ENCODE measurements around the gene SRD5A1.
"Not testable (repeated sequence)": the region's sequence is repeated elsewhere in the genome, so short reads cannot be mapped to it uniquely, and the experiment has no call there.

Gene SRD5A1

DNA sequence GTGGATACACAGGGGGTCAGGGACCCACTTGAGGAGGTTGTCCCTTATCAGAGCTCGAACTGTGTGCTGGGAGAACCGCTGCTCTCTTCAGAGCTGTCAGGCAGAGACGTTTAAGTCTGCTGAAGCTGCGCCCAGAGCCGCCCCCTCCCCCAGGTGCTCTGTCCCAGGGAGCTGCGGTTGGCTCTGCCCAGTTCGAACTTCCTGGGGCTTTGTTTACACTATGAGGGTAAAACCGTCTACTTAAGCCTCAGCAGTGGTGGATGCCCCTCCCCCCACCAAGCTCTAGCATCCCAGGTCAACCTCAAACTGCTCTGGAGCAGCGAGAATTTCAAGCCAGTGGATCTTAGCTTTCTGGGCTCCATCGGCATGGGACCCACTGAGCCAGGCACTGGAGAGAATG lies 15.9 kb downstream of the SRD5A1 start:
- no peak for DNase-seq

- no peak for DNase-seq
Observed at GRCh38 chr5:6649681-6650080, 16.4 kb downstream of the SRD5A1 start.

GRCh38 chr5:6652025-6652424 lies 18.8 kb downstream of the SRD5A1 start:
- DNase-seq, result no peak

DNA sequence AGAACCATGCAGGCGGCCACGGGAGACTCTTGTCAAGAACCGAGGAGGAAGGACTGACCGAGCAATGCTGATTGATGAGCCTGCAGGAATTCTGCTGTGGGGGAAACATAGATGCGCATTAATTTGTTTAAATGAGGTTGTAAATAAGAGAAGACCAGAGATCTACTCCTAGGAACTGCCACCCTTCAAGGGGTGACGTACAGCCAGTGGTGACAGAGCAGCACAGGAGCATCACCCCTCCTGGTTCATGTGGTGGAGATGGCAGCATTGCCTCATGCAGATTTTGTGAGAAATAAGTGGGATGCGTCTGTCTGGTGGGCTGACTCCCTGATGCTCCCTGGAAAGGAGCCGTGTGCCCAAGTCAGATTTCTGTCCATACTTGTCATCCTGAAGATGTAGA lies 22.2 kb downstream of the SRD5A1 start:
- no peak for DNase-seq

DNA sequence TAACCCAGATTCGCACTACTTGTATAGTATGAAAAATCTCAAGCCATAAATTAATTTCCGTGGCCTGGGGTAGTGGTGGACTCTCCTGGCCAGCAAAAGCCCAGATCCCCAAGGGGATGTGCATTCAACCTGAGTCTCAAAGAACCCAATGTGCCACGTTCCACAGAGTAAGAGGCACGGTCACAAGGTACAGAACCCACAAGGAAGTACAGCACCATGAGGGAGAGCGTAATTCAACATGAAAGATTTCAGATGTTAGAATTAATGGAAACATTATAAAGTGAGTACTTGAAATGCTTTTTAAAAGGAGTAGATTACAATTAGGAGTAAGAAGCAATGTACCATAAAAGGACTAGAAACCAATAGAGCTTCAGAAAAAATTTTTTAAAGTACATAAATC lies 23.4 kb downstream of the SRD5A1 start:
- DNase-seq, result no peak

GRCh38 chr5:6659941-6660684 lies 26.9 kb downstream of the SRD5A1 start:
- no peak for DNase-seq

DNA sequence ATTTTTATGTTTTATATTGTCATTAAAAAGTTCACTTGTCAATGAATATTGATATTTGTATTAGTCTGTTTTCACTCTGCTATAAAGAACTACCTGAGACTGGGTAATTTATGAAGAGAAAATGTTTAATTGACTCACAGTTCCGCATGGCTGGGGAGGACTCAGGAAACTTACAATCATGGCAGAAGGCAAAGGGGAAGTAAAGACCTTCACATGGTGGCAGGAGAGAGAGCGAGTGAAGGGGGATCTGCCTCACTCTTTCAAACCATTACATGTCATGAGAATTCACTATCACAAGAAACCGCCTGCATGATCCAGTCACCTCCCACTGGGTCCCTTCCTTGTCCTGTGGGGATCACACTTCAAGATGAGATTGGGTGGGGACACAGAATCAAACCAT lies 27.4 kb downstream of the SRD5A1 start:
- DNase-seq, result no peak

GRCh38 chr5:6666762-6667161 lies 33.5 kb downstream of the SRD5A1 start:
- no peak for DNase-seq

DNA sequence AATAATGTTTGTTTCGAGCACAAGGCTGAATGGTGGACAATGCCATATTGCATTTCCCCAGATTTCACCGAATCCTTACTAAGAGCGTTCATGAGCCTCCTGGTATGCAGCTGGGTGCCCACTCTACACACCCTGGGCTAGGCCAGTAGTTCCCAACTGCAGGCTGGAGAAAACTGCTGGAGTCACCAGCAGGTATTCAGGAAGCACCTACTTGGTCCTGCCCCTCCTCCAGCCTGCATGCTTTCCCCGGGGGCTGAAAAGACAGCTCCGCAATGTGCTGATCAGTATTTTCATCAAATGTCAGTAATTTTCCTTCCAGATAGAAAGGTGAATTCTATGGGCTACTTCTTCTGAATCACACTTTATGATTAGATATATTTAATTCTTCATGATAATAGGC lies 34.4 kb downstream of the SRD5A1 start:
- DNase-seq, result no peak

- not testable (repeated sequence) for DNase-seq
Observed at GRCh38 chr5:6668717-6669116, 35.5 kb downstream of the SRD5A1 start.

DNA sequence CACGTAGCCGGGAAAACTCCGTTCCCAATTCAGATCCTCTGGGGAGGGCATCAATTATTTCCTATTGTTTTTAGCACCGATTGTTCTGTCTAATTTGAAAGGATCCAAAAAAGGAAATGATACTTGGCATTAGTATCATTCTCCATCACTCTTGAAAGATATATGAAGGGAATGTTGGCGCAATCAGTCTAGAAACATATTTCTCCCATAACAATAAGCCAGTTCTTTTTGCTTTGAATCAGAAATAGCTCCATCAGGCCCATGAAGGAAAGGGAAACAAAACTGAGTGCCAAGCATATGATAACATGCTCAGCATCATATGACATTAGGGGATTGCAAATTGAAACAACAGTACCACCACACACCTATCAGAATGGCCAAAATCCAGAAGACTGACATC lies 39.8 kb downstream of the SRD5A1 start:
- DNase-seq, result no peak

DNA sequence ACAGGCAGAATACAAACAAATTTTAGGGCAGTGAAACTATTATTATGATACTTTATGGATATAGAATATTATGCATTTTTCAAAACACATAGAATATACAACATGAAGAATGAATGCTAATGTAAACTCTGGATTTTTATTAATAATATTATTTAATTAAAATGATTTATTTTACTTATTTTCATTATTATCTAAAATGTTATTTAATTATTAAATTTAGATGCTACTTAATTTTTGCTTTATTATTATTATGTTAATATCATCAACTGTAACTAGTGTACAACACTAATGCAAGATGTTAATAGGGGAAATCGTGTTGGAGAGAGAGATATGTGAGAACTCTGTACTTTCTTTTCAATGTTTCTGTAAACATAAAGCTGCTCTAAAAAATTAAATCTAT lies 40.7 kb downstream of the SRD5A1 start:
- no peak for DNase-seq

- DNase-seq, result peak; percentile 32 to 54
Observed at GRCh38 chr5:6674421-6674820, 41.2 kb downstream of the SRD5A1 start.

DNA sequence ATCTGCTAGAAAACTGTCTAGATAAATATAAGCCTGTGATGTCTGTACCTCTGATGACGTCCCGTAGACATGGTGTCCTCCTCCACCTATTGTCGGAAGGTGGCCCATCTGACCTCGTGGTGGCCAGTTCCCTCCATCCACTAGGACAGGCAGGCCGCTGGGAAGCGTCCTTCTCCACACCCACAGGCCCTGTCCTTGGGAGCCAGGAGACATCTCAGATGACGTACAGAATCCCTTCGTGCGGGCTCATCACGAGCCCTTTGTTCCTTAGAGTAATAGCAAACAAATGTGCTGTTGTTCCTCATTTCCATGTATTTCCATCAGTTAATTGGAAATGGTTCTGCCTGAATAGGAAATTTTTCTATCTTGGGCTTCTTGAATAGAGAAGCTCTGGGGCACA lies 41.6 kb downstream of the SRD5A1 start:
- DNase-seq, result no peak

DNA sequence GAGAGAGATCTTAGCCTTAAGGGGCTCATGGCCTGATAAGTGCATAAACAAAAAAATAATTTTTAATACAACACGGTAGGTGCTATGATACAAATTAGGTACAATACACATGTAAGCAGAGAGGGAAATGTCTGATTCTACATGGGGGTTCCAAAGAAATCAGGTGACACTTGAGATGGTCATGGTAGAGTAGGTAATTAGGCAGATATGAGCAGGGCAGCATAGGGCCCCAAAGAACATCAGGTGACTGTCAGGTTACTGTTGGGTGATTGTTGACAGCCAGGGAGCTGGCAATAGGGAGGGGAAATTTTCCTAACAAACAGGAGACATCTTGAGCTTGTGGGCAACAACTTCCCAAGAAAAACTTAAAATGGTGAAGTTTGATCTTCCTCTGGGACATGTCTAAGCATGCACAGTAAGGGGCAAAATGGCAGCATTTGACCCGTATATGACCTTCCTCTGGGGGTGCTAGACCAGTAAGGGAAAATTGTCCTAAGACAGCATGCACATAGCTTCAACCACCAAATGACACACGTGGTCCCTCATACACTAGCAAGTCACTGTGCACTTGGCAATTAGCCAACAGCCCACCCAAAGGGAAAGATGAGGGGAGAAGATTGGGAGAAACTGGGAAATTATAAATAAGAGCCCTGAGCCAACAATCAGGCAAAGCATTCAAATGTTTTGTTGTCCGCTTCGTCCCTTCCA lies 42.7 kb downstream of the SRD5A1 start:
- DNase-seq, result no peak

DNA sequence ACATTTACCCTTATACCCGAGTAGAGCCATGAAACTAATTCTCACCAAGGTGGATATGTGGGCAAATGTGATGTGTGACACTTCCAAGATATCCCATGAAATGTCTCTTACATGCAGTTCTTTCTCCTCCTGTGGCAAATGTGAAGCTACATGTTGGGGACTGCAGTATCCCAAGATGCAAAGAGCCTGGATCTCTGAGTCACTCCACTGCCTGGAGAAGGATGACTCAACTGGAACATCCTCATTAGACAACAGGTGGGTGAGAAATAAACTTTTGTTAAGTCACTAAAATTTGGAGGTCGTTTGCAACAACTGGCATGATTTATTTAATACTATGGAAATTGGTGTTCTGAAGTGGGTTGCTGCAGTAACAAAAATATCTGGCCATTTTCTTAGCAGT lies 43.5 kb downstream of the SRD5A1 start:
- no peak for DNase-seq

- DNase-seq, result no peak
Observed at GRCh38 chr5:6678385-6678784, 45.1 kb downstream of the SRD5A1 start.

DNA sequence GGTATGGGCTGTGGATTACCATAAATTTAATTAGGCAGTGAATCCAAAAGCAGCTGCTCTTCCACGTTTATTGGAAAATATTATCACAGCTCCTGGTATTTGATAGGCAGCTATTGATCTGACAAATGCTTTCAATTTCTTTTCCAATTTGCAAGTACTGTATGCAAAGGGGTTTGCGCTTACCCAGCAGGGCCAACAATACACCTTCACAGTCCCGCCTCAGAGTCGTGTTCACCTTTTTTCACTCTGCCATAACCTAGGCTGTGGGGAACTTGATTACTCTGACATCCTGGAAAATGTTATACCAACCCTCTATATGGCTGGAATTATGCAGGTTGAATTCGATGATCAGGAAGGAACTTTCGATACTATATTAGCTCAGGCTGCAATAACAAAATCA lies 47.7 kb downstream of the SRD5A1 start:
- no peak for DNase-seq

DNA sequence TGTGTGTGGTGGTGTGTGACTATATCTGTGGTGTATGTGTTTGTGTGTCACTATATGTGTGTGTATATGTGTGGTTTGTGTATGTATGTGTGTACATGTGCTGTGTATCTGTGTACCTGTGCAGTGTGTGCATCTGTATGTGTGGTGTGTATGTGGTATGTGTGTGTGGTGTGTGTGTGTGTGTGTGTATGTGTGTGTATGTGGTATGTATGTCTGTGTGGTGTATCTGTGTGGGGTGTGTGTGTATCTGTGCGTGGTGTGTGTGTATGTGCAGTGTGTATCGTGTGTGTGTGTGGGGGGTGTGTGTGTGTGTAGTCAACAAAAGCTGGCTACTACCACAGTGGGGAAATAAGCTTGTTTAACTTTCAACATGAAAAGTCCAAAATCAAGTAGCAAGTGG lies 48.4 kb downstream of the SRD5A1 start:
- DNase-seq, result no peak

GRCh38 chr5:6682239-6682638 lies 49.0 kb downstream of the SRD5A1 start:
- DNase-seq, result no peak

DNA sequence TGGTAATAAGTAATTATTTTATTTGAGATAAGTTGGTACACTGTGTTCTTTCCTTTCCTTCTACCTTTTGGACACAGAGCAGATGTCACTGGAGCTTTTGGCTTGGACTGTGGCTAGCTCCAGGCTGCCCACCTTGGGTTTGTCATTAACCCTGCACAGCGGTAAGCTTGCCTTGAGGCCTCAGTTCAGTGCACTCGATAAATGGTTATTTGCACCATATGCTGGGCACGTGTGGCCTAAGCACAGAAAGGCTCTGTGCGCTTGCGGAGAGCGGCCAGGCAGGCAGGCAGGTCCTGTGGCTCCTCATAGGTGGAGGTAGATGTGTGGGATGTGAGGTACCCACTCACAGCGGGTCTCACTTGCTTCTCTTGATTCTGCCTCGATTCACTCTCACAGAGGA lies 50.0 kb downstream of the SRD5A1 start:
- DNase-seq, result no peak

- DNase-seq, result no peak
Observed at GRCh38 chr5:6684075-6684474, 50.8 kb downstream of the SRD5A1 start.

DNA sequence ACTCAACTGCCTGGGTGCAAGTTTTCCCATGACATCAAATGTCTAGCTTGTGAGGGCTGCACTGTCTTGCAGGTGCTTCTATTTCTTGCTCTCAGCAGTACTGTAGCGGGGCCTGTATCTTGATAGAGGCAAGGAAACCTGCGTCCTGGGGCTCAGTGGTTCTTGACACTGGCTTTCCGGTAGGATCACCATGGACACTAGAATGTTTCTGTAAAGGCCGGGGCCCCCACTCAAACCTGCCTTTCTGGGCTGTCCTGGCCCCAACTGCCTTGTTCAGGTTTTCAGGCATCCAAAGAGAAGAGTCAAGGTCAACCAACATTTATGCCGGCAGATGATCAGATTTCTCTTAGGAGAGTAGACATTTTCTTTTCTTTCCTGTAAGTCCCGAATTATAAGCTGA lies 53.3 kb downstream of the SRD5A1 start:
- DNase-seq, result no peak

- no peak for DNase-seq
Observed at GRCh38 chr5:6686915-6687409, 53.7 kb downstream of the SRD5A1 start.

DNA sequence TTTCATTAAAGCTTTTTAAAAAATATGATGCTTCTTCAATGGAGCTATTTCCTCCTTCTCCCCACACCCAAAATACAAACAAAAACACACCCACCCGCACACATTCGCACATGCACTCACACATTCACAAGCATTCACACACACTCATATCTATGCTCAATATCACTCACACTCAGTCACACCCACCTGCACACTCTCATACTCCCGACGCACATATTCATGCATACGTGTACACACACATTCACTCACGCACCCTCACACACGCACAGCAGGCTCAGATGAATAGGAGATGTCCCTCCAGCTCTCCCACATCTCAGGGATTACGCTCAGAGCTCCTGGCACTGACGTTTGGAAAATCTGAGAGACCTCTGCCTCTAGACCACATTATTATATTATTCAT lies 54.3 kb downstream of the SRD5A1 start:
- no peak for DNase-seq
